Right lung (tissue), 5 donors: Measurements from ENCODE around the gene HNMT. TPM values are rescaled to one million over a fixed set of nuclear protein-coding genes. Genes with fewer than 3 reads are reported as not detected.
"Not testable (repeated sequence)": the region's sequence is repeated elsewhere in the genome, so short reads cannot be mapped to it uniquely, and the experiment has no call there.

Experiments used
- DNase-seq, 2 donors: peaks; one replicate each; pipeline ENCODE4 v3.0.0-alpha.2; 2013
- polyA plus RNA-seq, 5 donors: library from polyadenylated mRNA; unstranded; fragments of 120-200 nt; gene quantifications; one replicate each; pipeline versions ENCODE4 v1.2.1 to v1.2.3, GENCODE V29; 2013; ENCODE audit warnings: inconsistent platforms in 1 of 5, low replicate concordance in 1 of 5; ENCODE audit not compliant: insufficient read length in 5 of 5, insufficient read depth in 1 of 5

The HNMT gene
- polyA plus RNA-seq, 5 donors, result 58.8 to 114 (median 84.2) TPM

- DNase-seq, result no peak
These were observed 72.8 kb downstream of the HNMT start for GRCh38 chr2:138037090-138037489.

GRCh38 chr2:138040616-138041015 lies 76.3 kb downstream of the HNMT start:
- no peak for DNase-seq

GRCh38 chr2:138042311-138042710 lies 78.0 kb downstream of the HNMT start:
- DNase-seq, result no peak

- DNase-seq, result not testable (repeated sequence)
These were observed 79.3 kb downstream of the HNMT start for GRCh38 chr2:138043588-138043987.

GRCh38 chr2:138058427-138058826 lies 94.2 kb downstream of the HNMT start:
- no peak for DNase-seq

GRCh38 chr2:138059487-138060300 lies 95.4 kb downstream of the HNMT start:
- no peak for DNase-seq

- peak; percentile 11 to 17 for DNase-seq
These were observed 96.0 kb downstream of the HNMT start for GRCh38 chr2:138060301-138060635.

- DNase-seq, result no peak
These were observed 97.7 kb downstream of the HNMT start for GRCh38 chr2:138061961-138062360.

- no peak for DNase-seq
These were observed 98.9 kb downstream of the HNMT start for GRCh38 chr2:138063181-138063580.
